Vagina (tissue), 2 donors: Measurements from ENCODE around the gene MEGF6. TPM values are rescaled to one million over a fixed set of nuclear protein-coding genes. Genes with fewer than 3 reads are reported as not detected.

ENCODE experiments used
- DNase-seq, 2 donors: peaks; one replicate each; pipeline ENCODE4 v3.0.0-alpha.2; 2017; ENCODE audit errors: extremely low spot score in 2 of 2
- H3K27ac ChIP-seq: fragments of 200-600 bp; sonication (generic); one replicate; pipeline ENCODE4 v1.5.1; 2019
- H3K27me3 ChIP-seq: fragments of 200-600 bp; sonication (generic); one replicate; pipeline ENCODE4 v1.5.1; 2019
- H3K36me3 ChIP-seq, 2 donors: fragments of 200-600 bp; sonication (generic); one replicate each; pipeline ENCODE4 v1.5.1; 2017 to 2019
- H3K4me1 ChIP-seq: fragments of 200-600 bp; sonication (generic); one replicate; pipeline ENCODE4 v1.5.1; 2019
- H3K4me3 ChIP-seq, 2 donors: fragments of 200-600 bp; sonication (generic); 1 replicate in 1 of 2; 2 replicates in 1 of 2; pipeline ENCODE4 v1.5.1; 2016 to 2019
- H3K9me3 ChIP-seq: fragments of 200-600 bp; sonication (generic); one replicate; pipeline ENCODE4 v1.5.1; 2019
- POLR2A ChIP-seq, 2 donors: fragments of 450-650 bp; IDR thresholded peaks; one replicate each; pipeline ENCODE4 v1.6.1; 2017; ENCODE audit warnings: antibody characterized with exemption in 2 of 2, mild to moderate bottlenecking in 2 of 2, moderate library complexity in 2 of 2
- POLR2AphosphoS5 ChIP-seq, 2 donors: sonication (generic); formaldehyde crosslinking; IDR thresholded peaks; one replicate each; pipeline ENCODE4 v1.9.0; 2017; ENCODE audit warnings: antibody characterized with exemption in 2 of 2, mild to moderate bottlenecking in 2 of 2, low read depth in 1 of 2; ENCODE audit not compliant: insufficient read depth in 1 of 2
- intact Hi-C: fragments of 100-400 bp; cut with DNase I; formaldehyde crosslinking; loops from one replicate; pipeline ENCODE4 v1.15.1; 2023
- total RNA-seq: library from RNA; depleted of rRNA; stranded (reverse); fragments of >200 nt; gene quantifications from one replicate; pipeline ENCODE4 v1.2.3, GENCODE V29; 2016
- TF ChIP-seq, protein P1 (sequence below), 3 experiments: fragments of 450-650 bp in 2 of 3; fragments of 200-600 bp in 1 of 3; sonication (generic) in 1 of 3; IDR thresholded peaks; one replicate each; pipeline ENCODE4 v1.5.1; 2017 to 2019; ENCODE audit warnings: antibody characterized with exemption in 3 of 3, mild to moderate bottlenecking in 2 of 3, moderate library complexity in 2 of 3

MEGF6 gene
- total RNA-seq, 1 donor from 2014 or later: 37.6 TPM

DNA sequence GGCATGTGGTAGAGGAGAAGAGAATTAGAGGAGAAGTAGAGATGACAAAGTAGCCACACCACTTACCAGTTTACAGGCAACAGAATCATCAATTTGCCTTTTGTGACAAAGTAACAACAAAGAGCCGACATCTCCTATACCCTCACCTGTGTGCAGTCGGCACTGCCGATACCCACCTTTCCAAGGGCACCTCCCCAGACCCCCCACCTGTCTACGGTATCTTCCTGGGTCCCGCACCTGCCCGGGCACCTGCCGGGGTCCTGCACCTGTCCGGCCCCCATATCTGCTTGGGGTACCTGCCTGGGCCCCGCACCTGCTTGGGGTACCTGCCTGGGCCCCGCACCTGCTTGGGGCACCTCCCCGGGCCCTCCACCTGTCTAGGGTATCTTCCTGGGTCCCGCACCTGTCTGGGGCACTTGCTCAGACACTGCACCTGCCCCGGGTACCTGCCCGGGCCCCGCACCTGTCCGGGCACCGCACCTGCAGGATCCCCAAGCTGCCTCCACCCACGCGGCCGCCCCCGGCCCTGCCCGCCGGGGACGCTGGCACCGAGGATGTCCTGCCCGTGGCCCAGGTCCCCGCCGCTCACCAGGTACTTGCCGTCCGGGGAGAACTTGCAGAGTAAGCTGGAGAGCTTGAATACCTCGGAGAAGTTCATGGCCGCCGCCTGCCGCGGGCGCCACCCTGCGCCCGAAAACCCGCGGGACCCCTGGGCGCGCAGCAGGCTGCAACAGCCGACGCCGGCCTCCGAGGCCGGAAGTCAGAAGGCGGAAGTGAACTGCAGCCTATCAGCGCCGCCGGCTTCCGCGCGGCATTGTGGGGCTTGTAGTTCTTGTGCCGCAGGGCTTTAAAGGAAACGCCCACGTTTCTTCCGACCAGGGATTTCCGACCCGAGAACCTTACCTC lies 38.3 kb upstream of the MEGF6 start, which contains the start of gene WRAP73:
WRAP73 (minus strand) TSS at position 762 of the 906 bp plus-strand sequence; CDS start at position 658, 104 bp downstream.
- intact Hi-C loops: no loop called here
- no peak within 1 kb of the TSS for H3K27ac ChIP-seq
- no peak for DNase-seq
- H3K9me3 ChIP-seq: no peaks in the 10 kb centered on the region
- peaks cover 14% of the 10 kb centered on the region for H3K27me3 ChIP-seq
- no peaks in the 10 kb centered on the region for H3K36me3 ChIP-seq
- TF ChIP-seq, protein P1, sequence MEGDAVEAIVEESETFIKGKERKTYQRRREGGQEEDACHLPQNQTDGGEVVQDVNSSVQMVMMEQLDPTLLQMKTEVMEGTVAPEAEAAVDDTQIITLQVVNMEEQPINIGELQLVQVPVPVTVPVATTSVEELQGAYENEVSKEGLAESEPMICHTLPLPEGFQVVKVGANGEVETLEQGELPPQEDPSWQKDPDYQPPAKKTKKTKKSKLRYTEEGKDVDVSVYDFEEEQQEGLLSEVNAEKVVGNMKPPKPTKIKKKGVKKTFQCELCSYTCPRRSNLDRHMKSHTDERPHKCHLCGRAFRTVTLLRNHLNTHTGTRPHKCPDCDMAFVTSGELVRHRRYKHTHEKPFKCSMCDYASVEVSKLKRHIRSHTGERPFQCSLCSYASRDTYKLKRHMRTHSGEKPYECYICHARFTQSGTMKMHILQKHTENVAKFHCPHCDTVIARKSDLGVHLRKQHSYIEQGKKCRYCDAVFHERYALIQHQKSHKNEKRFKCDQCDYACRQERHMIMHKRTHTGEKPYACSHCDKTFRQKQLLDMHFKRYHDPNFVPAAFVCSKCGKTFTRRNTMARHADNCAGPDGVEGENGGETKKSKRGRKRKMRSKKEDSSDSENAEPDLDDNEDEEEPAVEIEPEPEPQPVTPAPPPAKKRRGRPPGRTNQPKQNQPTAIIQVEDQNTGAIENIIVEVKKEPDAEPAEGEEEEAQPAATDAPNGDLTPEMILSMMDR (IDR thresholded peaks at IDR 0.05): no peak
- TF ChIP-seq POLR2AphosphoS5 (IDR thresholded peaks at IDR 0.05; ENCODE audit: insufficient read depth in 1 of 2, low read depth in 1 of 2): peak; percentile 75 to 87
- peak in 1 of 2 donors; percentile 43 for TF ChIP-seq POLR2A (IDR thresholded peaks at IDR 0.05)
- H3K4me3 ChIP-seq: peak within 1 kb of the TSS; percentile 76 to 81
- peaks cover 33% of the 10 kb centered on the region for H3K4me1 ChIP-seq

DNA sequence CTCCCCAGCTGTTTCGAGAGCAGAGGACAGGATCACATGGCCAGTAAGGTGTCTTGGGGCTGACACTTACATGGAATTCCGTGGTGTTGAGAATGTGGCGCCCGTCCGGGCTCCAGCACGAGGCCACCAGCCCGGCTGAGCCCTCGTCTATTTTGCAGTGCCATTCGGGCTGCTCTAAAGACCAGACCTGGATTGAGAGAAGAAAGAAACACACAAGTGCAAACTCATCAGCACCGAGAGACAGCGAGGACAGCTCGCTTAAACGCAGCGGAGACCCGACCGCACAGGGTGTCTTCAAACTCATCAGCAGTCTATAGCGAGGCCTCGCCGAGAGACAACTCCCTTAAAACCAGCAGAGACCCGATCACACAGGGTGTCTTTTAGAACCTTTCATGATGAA lies 35.3 kb upstream of the MEGF6 start:
- DNase-seq: no peak
- H3K9me3 ChIP-seq: no peaks in the 10 kb centered on the region
- peaks cover 11% of the 10 kb centered on the region for H3K27me3 ChIP-seq
- no peak overlapping the region for H3K27ac ChIP-seq
- intact Hi-C loops: no loop called here
- peaks cover 27% of the 10 kb centered on the region for H3K4me1 ChIP-seq
- H3K4me3 ChIP-seq: no peak overlapping the region
- H3K36me3 ChIP-seq: no peaks in the 10 kb centered on the region
- no peak for TF ChIP-seq POLR2AphosphoS5 (IDR thresholded peaks at IDR 0.05; ENCODE audit: insufficient read depth in 1 of 2, low read depth in 1 of 2)
- no peak for TF ChIP-seq POLR2A (IDR thresholded peaks at IDR 0.05)

DNA sequence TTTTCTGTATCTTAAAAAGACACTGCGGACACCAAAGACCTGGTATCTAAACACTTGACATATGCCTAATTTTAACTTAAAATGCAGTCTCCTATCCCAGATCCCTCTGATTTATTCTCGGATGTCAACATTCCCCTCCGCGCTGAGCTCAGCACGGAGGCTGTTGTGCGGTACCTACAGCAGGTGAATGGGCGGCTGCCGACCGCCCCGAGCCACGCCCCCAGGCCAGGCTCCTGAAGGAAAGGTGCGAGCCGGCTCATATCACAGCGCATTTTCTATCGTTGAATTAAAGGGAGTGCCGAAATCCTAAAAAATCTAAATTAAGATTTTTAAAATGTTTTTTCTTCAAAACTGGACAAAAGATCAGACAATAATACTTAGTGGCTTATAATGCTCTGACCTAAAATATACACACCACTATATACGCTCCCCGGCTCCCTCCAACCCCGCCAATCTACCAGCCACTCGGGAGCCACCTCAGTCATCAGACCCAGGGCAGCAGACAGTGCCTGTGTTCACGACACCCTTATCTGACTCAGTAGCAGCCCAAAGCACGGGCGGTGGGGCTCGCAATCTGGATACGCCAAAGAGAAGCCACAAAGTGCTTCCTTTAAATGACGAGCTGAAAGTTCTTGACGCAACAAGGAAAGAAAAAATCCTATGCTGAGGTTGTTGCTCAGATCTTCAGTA lies 34.5 kb upstream of the MEGF6 start:
- no peaks in the 10 kb centered on the region for H3K9me3 ChIP-seq
- DNase-seq: no peak
- H3K36me3 ChIP-seq: no peaks in the 10 kb centered on the region
- H3K27ac ChIP-seq: no peak overlapping the region
- H3K4me1 ChIP-seq: peaks cover 20% of the 10 kb centered on the region
- intact Hi-C loops: no loop called here
- no peak overlapping the region for H3K4me3 ChIP-seq
- TF ChIP-seq, protein P1 (IDR thresholded peaks at IDR 0.05): no peak
- TF ChIP-seq POLR2A (IDR thresholded peaks at IDR 0.05) (no peak), POLR2AphosphoS5 (IDR thresholded peaks at IDR 0.05; ENCODE audit: insufficient read depth in 1 of 2, low read depth in 1 of 2) (no peak)
- peaks cover 3% of the 10 kb centered on the region for H3K27me3 ChIP-seq

DNA sequence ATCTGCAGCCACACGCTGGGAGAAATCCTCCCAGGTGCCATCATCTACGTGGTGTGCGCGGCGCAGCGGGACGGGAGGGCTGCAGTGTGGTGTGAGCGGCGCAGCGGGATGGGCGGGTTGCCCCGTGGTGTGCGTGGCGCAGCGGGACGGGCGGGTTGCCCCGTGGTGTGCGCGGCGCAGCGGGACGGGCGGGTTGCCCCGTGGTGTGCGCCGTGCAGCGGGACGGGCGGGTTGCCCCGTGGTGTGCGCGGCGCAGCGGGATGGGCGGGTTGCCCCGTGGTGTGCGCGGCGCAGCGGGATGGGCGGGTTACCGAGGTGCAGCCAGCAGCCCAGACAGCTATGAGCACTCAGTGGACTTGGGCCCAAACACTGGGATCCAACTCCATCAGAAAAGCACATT lies 33.9 kb upstream of the MEGF6 start:
- H3K4me1 ChIP-seq: peaks cover 14% of the 10 kb centered on the region
- intact Hi-C loops: no loop called here
- TF ChIP-seq, protein P1 (IDR thresholded peaks at IDR 0.05): no peak
- no peak for TF ChIP-seq POLR2AphosphoS5 (IDR thresholded peaks at IDR 0.05; ENCODE audit: insufficient read depth in 1 of 2, low read depth in 1 of 2)
- TF ChIP-seq POLR2A (IDR thresholded peaks at IDR 0.05): no peak
- H3K4me3 ChIP-seq: no peak overlapping the region
- no peaks in the 10 kb centered on the region for H3K9me3 ChIP-seq
- H3K36me3 ChIP-seq: no peaks in the 10 kb centered on the region
- H3K27me3 ChIP-seq: no peaks in the 10 kb centered on the region
- H3K27ac ChIP-seq: no peak overlapping the region
- DNase-seq: no peak

DNA sequence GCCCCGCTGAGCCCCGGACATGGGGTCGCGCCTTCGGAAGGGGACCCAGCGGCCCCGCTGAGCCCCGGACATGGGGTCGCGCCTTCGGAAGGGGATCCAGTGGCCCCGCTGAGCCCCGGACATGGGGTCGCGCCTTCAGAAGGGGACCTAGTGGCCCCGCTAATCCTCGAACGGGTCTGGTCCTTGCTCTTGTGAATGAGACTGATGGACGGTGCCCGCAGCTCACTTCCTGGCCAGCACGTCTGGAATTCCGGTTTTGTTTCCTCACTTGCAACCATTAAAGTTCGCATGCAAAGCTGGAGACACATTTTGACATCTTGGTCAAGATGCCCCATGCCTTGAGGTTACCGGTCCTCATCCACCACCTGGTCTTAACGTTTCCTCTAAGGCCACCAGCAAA lies 33.0 kb upstream of the MEGF6 start:
- Histone ChIP-seq H3K27ac (no peak overlapping the region), H3K9me3 (no peaks in the 10 kb centered on the region), H3K36me3 (no peaks in the 10 kb centered on the region), H3K4me1 (peaks cover 11% of the 10 kb centered on the region), H3K27me3 (no peaks in the 10 kb centered on the region), H3K4me3 (no peak overlapping the region)
- no peak for DNase-seq
- intact Hi-C loops: no loop called here
- TF ChIP-seq POLR2A (IDR thresholded peaks at IDR 0.05): no peak
- TF ChIP-seq POLR2AphosphoS5 (IDR thresholded peaks at IDR 0.05; ENCODE audit: insufficient read depth in 1 of 2, low read depth in 1 of 2): no peak
- TF ChIP-seq, protein P1 (IDR thresholded peaks at IDR 0.05): no peak
